ENCODE measurements around the gene LKAAEAR1. TPM values are rescaled to one million over a fixed set of nuclear protein-coding genes. Genes with fewer than 3 reads are reported as not detected.

LKAAEAR1 gene
- total RNA-seq, 3 donors from 2014 or later = 0.64 TPM; not detected in 2

- no peak overlapping the region for H3K4me3 ChIP-seq
- TF ChIP-seq POLR2AphosphoS5 (IDR thresholded peaks at IDR 0.05) = no peak
- no peak for TF ChIP-seq CTCF (IDR thresholded peaks at IDR 0.05)
- no peak for TF ChIP-seq POLR2A (IDR thresholded peaks at IDR 0.05)
- DNase-seq (ENCODE audit: low spot score in 2 of 2) = no peak
- H3K27ac ChIP-seq = peak overlapping the region; percentile 25 to 80
- intact Hi-C loops (cut with DNase I; ENCODE audit: low total_unique reads) = no loop called here
- peaks cover 7 to 69% of the 10 kb centered on the region in 2 donors for H3K27me3 ChIP-seq
- no peaks in the 10 kb centered on the region for H3K9me3 ChIP-seq
- H3K36me3 ChIP-seq = no peaks in the 10 kb centered on the region
- H3K4me1 ChIP-seq = peaks cover 0 to 4% of the 10 kb centered on the region in 2 donors
These were observed 31.9 kb downstream of the LKAAEAR1 start for GRCh38 chr20:64052326-64052722.

GRCh38 chr20:64051561-64052325, 32.5 kb downstream of the LKAAEAR1 start:
- Histone ChIP-seq H3K27me3 (peaks cover 7 to 74% of the 10 kb centered on the region in 2 donors), H3K4me3 (no peak overlapping the region), H3K9me3 (no peaks in the 10 kb centered on the region), H3K4me1 (peaks cover 0 to 4% of the 10 kb centered on the region in 2 donors), H3K27ac (peak overlapping the region; percentile 52 to 80), H3K36me3 (no peaks in the 10 kb centered on the region)
- peak in 1 of 2 donors; percentile 40 for DNase-seq (ENCODE audit: low spot score in 2 of 2)
- intact Hi-C loops (cut with DNase I; ENCODE audit: low total_unique reads) = no loop called here
- TF ChIP-seq POLR2A (IDR thresholded peaks at IDR 0.05) (no peak), CTCF (IDR thresholded peaks at IDR 0.05) (no peak), POLR2AphosphoS5 (IDR thresholded peaks at IDR 0.05) (peak in 1 of 3 donors; percentile 9)

- H3K27me3 ChIP-seq = peaks cover 3 to 72% of the 10 kb centered on the region in 2 donors
- TF ChIP-seq CTCF (IDR thresholded peaks at IDR 0.05) (no peak), POLR2A (IDR thresholded peaks at IDR 0.05) (no peak), POLR2AphosphoS5 (IDR thresholded peaks at IDR 0.05) (no peak)
- peak overlapping the region in 1 of 3 donors; percentile 64 for H3K4me3 ChIP-seq
- peak overlapping the region; percentile 52 to 80 for H3K27ac ChIP-seq
- DNase-seq (ENCODE audit: low spot score in 2 of 2) = no peak
- intact Hi-C loops (cut with DNase I; ENCODE audit: low total_unique reads) = no loop called here
- H3K4me1 ChIP-seq = peaks cover 0 to 4% of the 10 kb centered on the region in 2 donors
- H3K36me3 ChIP-seq = no peaks in the 10 kb centered on the region
- no peaks in the 10 kb centered on the region for H3K9me3 ChIP-seq
These were observed 33.2 kb downstream of the LKAAEAR1 start for GRCh38 chr20:64051033-64051452.

DNA sequence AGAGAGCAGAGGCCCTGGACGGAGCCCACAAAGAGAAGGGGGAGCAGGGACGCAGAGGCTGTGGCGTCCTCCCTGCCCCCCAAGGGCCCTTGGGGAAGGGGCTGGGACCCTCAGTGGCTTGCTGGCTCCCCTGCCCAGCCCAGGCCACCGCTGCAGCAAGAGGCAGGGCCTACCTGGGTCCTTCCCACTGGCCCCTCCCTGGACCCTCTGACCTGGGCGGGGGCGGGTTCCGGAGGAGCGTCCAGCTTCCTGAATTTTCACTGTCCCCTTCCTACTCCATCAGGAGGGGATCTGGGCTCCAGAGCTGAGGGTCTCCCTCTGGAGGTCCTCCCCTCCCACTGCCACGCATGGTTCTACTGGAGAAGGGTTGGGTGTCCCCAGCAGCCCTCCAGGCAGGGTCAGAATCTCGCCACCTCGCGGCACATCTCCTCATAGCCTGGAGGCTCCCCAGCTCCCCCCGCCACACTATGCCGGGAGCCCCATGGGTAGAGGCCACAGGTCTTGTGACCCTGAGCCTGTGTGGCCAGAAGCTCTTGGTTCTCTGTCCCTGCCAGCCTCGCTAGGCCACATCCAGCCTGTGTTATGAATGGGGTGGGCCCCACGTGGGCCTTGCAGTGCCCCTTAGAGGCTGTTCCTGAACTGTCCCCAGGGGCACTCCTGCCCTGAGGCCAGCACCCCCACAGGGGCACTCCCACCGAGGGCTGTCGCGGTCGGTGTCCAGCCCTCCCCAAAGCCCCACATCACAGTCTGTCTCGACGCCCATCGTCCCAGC, 33.8 kb downstream of the LKAAEAR1 start:
- peak overlapping the region; percentile 52 to 80 for H3K27ac ChIP-seq
- DNase-seq (ENCODE audit: low spot score in 2 of 2) = no peak
- H3K9me3 ChIP-seq = no peaks in the 10 kb centered on the region
- peak overlapping the region; percentile 37 to 64 (median 41) for H3K4me3 ChIP-seq
- TF ChIP-seq POLR2A (IDR thresholded peaks at IDR 0.05) (no peak), POLR2AphosphoS5 (IDR thresholded peaks at IDR 0.05) (no peak), CTCF (IDR thresholded peaks at IDR 0.05) (no peak)
- no peaks in the 10 kb centered on the region for H3K36me3 ChIP-seq
- peaks cover 0 to 4% of the 10 kb centered on the region in 2 donors for H3K4me1 ChIP-seq
- H3K27me3 ChIP-seq = peaks cover 3 to 71% of the 10 kb centered on the region in 2 donors
- intact Hi-C loops (cut with DNase I; ENCODE audit: low total_unique reads) = no loop called here

GRCh38 chr20:64049878-64050260, 34.3 kb downstream of the LKAAEAR1 start:
- no peaks in the 10 kb centered on the region for H3K36me3 ChIP-seq
- DNase-seq (ENCODE audit: low spot score in 2 of 2) = no peak
- intact Hi-C loops (cut with DNase I; ENCODE audit: low total_unique reads) = no loop called here
- peak overlapping the region in 1 of 2 donors; percentile 80 for H3K27ac ChIP-seq
- H3K9me3 ChIP-seq = no peaks in the 10 kb centered on the region
- H3K4me3 ChIP-seq = peak overlapping the region; percentile 37 to 64 (median 41)
- peaks cover 3 to 70% of the 10 kb centered on the region in 2 donors for H3K27me3 ChIP-seq
- TF ChIP-seq CTCF (IDR thresholded peaks at IDR 0.05) (no peak), POLR2A (IDR thresholded peaks at IDR 0.05) (no peak), POLR2AphosphoS5 (IDR thresholded peaks at IDR 0.05) (no peak)
- peaks cover 0 to 4% of the 10 kb centered on the region in 2 donors for H3K4me1 ChIP-seq

Data from breast epithelium (tissue), 4 donors.